Diencephalon (tissue), 1 donor: ENCODE measurements around the gene GSTCD. TPM values are rescaled to one million over a fixed set of nuclear protein-coding genes. Genes with fewer than 3 reads are reported as not detected.

Source experiments
- total RNA-seq: library from RNA; depleted of rRNA; stranded (reverse); fragments of >200 nt; gene quantifications from one replicate; pipeline ENCODE4 v1.2.3, GENCODE V29; 2014

The GSTCD gene, protein sequence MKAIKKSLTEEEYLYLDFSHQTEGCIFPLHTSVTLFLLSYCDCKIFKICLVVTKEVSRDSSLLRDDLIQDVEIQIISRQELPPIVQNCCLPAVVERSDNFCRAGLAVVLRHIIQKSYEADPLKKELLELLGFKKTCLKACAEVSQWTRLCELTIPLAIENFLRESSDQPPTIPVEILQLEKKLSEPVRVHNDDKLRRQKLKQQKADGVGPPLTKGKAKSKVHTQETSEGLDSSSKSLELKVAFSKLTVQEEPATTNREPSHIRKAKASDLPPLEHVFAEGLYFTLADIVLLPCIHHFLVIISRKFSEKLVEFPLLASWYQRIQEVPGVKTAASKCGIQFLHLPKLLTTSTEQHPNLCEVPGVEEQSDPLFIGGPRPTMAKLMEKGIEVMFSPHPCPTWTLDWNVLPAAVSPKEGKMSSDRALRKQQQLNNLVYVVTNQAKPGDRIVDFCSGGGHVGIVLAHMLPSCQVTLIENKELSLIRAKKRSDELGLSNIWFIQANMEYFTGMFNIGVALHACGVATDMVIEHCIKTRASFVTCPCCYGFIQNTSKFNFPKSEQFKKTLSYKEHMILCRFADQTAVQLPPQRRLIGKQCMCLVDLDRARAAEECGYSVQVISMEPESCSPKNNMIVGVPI
- 32.5 TPM for total RNA-seq

GRCh38 chr4:105708181-105709080 lies at the start of gene GSTCD, which contains the start of gene INTS12:
Gene GSTCD, plus strand, starts transcription at chr4:105708784. Its CDS starts 8,830 bp downstream, at chr4:105717614.
Gene INTS12, minus strand, starts transcription at chr4:105708689. Its CDS starts 8,684 bp downstream, at chr4:105700005.

DNA sequence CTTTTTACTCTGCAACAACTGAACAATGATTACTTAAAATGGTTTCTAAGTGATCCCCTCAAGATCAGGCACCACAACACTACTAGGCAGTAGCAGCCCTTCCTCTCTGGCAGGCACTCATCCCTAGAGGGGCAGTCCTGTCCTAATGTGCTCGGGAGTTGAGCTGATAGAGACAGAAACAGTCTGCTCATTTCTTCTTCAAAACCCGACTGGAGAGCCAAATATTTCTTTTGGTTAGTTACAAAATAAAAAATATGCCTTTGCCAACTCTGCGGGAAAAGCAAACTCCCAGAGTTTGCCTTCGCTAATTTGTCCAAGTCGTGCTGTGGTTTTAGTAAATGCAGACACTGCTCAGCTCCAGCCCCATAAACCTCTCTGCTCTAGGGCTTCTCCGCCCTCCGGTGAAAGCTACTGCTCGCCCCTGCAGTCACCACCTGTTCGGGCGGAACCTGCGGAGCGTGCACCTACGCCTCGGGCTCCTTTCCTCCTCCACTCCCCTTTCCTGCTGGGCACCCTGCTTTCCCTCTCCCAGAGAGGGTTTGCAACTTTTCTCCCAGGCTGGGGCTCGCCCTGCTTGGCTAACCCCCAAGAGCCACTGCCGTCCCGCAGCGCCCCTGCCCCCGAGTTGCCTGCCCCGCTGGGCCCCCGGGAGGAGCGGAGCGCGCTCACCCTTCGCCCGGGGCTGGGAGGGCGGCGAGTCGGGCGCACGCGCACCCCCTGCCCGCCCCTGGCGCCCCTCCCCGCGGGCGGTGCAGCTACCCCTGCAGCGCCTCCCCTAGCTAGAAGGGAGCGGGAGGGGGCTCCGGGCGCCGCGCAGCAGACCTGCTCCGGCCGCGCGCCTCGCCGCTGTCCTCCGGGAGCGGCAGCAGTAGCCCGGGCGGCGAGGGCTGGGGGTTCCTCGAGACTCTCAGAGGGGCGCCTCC lies 186.3 kb downstream of the GSTCD start, which contains the start of gene NPNT:
Gene NPNT, plus strand, starts transcription at position 812 of the 923 bp plus-strand sequence. CDS start 182 bp downstream, outside the sequence.

Other genes with a start within 250 kb of the GSTCD start
- gene PPA2, start 234.7 kb upstream of the GSTCD start, total RNA-seq, result 84.0 TPM
- gene ARHGEF38, start 156.2 kb upstream of the GSTCD start, total RNA-seq, result not detected
- 37.8 TPM for gene INTS12, start 95 bp upstream of the GSTCD start, total RNA-seq
- gene NPNT, start 186.7 kb downstream of the GSTCD start, total RNA-seq, result 31.6 TPM